Activated T-cell treated with anti-CD3 and anti-CD28 coated beads for 24 hours (primary cell): ENCODE results near the gene TKTL1.
A peak's percentile ranks its signal among the peaks of the same experiment; 100 is the strongest.

Source experiments
- DNase-seq: peaks from one replicate; pipeline ENCODE4 v3.0.0-alpha.2; 2020; ENCODE audit warnings: low read depth

TKTL1 gene

GRCh38 chrX:154378059-154378798, 82.6 kb downstream of the TKTL1 start:
- DNase-seq = no peak

- DNase-seq = peak; percentile 90
Measured at GRCh38 chrX:154378799-154379568, 83.4 kb downstream of the TKTL1 start, which contains the start of gene EMD. EMD (plus strand) TSS chrX:154379295; CDS start chrX:154379485, 190 bp downstream.

GRCh38 chrX:154379569-154379951, 84.0 kb downstream of the TKTL1 start:
- DNase-seq = no peak
